ENCODE results near the gene ZDHHC14.
"Not testable (repeated sequence)": the region's sequence is repeated elsewhere in the genome, so short reads cannot be mapped to it uniquely, and the experiment has no call there.

Gene ZDHHC14

DNA sequence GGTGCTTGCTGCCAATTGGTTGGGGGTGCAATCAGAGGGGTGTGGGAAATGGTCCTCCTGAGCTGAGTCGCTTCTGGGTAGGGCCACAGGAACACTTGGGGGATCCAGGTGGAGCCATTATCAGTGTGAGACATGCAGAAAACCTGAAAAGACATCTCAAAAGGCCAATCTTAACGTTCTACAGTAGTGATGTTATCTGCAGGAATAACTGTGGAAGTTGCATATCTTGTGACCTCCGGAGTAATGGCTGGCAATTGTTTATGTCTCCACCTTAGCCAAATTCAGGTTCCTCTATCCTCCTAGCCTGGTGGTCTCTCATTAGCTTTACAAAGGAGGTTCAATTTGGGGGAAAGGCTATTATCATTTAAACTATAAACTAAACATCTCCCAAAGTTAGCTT lies 327.2 kb downstream of the ZDHHC14 start:
- no peak for DNase-seq

DNA sequence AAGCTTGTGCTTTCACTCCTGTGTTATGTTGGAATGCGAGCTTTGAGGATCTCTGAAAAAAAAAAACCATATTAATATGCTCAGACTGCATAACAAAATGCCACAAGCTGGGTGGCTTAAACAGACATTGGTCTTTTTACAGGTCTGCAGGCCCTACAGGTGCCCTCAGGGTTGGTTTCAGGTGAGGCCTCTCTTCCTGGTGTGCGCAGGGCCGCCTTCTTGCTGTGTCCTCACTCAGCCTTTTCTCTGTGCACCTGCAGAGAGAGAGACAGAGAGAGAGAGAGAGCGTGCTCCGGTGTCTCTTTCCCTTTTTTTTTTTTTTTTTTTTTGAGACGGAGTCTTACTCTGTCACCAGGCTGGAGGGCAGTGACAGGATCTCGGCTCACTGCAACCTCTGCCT lies 327.9 kb downstream of the ZDHHC14 start:
- no peak for DNase-seq

- DNase-seq: no peak
These were observed 328.6 kb downstream of the ZDHHC14 start for GRCh38 chr6:157709555-157709954.

GRCh38 chr6:157710604-157711003 lies 329.6 kb downstream of the ZDHHC14 start:
- no peak for DNase-seq

- no peak for DNase-seq
These were observed 330.1 kb downstream of the ZDHHC14 start for GRCh38 chr6:157711060-157711459.

- DNase-seq: no peak
These were observed 331.8 kb downstream of the ZDHHC14 start for GRCh38 chr6:157712585-157713295.

- DNase-seq: no peak
These were observed 332.6 kb downstream of the ZDHHC14 start for GRCh38 chr6:157713451-157714152.

GRCh38 chr6:157714153-157714490 lies 333.1 kb downstream of the ZDHHC14 start:
- DNase-seq: no peak

- DNase-seq: no peak
These were observed 334.8 kb downstream of the ZDHHC14 start for GRCh38 chr6:157715728-157716164.

GRCh38 chr6:157716251-157716995 lies 335.4 kb downstream of the ZDHHC14 start:
- no peak for DNase-seq

DNA sequence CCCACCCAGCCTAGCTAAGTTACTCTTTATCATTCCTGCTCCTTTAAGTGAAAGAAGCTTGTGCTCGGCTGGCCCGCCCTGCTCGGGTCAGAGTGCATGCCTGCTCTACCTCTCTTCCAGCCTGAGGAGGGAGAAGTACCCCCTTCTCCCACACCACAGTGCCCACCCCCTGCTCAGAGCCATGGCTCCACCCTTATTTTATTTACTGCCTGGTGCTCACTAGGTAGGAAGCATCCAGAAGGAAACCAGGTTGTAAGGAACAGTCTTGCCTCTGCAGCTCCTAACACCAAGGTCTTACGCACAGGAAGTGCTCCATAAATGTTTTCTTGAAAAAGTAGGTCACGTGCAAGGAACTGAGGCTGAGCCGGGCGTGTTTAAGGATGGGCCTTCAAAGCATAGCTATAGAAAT lies 336.4 kb downstream of the ZDHHC14 start:
- no peak for DNase-seq

DNA sequence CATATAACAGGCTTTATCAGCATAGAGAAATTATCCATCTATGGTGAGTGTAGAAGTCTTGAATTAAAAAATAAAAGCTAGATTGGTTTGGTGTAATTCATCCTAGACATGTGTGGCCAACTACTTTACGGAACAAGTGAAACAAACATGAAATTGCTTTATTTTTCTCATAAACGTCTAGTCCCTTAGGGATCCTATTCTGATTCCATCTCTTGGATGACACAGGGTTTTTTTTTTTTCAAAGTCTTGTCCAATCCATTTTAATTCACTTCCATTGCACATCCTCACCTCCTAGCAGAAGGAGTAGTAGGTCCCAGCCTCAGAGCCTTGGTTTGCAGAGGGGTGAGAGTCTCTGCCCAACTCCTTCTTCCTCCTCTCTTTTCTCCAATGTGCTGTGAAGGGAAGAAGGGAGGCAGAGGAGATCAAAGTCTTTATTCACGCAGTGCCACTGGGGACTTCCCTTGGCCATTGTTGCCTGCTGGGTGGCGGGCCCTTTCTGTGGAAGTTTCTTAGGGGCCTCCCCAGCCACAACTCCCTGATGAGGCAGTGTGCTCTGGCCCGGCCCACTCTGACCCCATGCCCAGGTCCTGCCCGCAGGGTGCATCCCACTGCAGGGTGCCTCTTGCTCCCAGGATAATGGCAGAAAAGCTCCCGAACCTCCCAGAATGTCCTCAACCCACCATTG lies 337.7 kb downstream of the ZDHHC14 start:
- no peak for DNase-seq

DNA sequence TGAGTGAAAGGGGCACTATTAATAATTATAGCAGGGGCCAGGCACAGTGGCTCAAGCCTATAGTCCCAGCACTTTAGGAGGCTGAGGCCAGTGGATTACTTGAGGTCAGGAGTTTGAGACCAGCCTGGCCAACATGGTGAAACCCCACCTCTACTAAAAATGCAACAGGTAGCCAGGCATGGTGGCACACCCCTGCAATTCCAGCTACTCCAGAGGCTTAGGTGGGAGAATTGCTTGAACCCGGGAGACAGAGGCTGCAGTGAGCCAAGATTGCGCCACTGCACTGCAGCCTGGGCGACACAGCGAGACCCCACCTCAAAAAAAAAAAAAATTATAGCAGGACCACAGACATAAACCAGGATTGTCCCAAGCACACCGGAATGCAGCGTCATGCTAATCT lies 340.0 kb downstream of the ZDHHC14 start:
- DNase-seq: not testable (repeated sequence)

DNA sequence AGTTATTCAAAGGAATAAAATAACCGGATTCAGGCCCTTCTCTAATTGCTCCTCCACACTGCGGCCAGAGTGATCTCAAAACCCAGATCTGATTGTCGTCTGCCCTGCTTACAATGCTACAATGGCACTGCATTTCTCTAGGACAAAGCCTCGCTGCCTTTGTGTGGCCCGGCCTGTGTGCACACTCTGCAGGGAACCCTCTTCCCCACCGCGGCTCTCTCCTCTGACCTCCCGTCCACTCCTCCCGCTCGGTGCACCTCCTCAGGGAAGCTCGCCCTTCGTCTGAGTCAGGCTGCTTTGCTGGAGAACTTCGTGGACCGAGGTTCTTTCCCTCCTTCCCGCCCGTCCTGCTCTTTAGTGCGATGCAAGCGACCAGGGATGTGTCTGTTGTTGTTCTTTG lies 340.4 kb downstream of the ZDHHC14 start:
- no peak for DNase-seq

- no peak for DNase-seq
These were observed 340.8 kb downstream of the ZDHHC14 start for GRCh38 chr6:157721830-157722229.

- no peak for DNase-seq
These were observed 342.4 kb downstream of the ZDHHC14 start for GRCh38 chr6:157723376-157723775.

DNA sequence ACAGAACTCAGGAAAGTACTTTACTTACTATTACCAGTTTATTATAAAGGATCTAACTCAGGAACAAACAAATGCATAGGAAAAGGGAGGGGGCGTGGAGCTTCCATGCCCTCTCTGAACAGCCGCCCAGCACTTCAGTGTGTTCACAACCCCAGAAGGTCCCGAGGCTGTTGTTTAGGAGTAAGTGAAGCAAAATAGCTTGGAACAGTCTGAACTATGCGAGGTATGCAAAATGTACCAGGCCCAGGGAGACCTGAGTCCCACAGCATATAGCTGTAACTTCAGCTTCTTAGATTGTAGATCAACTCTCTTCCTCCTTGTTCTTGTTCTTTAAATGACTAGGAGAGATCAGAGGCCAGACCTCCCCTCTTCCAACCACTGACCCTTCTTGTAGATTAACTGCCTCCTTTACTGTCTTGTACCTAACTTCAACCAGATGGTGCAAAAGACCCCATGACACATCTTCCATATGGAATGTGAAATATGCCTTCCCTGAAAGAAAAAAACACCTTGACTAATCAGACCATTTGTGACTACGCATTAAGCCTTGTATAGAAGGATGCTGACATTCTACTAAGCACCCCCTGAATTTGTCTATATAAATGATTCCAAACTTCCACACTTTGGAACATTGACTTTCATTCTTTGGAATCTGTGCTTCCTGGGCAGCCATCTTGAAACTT lies 343.3 kb downstream of the ZDHHC14 start:
- no peak for DNase-seq

- DNase-seq: no peak
These were observed 344.2 kb downstream of the ZDHHC14 start for GRCh38 chr6:157724960-157725741.

DNA sequence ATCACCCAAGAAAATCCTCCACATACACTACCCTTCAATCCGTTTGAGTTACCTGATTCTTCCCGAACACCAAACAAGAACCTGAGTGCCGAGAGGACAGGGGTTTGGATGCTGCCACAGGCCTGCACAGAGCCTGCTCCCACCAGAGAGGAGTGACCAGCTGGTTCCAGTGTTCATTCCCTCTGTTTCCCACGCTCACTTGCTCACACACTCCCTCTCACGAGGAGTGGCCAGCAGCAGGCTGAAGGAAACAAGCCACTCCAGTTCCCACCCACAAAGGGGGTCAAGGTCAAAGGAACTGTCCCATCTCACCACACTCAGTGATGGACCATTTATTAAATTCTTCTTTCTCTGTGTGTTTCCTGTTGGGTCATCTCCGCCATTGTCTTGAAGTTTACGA lies 344.8 kb downstream of the ZDHHC14 start:
- DNase-seq: no peak

DNA sequence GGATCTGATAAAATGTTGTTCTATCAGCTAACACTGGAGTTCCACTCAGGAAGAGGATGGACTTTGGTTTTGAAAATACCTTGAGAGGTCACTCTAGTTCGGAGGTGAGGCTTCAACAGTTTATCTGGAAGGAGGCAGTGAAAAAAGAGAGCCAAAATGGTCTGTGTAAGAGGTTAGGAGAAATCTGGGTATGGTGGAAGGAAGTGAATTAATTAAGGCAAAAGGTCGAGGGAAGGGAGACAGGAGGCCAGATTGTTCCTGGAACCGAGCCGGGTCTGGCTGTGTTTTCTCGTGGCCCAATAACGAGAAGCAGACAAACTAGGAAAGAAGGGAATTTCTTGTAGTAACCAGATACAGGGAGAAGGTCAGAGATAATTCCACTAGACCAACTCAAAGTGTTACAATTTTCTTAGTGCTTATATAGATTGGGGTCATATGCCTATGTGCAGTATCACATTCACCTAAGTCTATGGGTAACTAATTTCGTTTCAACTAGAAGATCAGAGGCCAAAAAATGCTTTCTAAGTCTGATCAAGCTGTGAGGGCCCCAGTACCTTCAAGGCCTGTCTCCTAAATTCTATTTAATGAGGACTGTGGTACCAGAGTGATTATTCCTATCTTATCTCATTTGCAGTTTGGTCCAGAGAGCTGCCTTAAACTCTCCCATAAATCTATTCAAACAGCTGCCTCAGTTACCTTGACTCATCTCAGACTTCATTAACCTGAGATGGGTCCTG lies 346.1 kb downstream of the ZDHHC14 start:
- DNase-seq: no peak

Data from GDM1 (cell line).